Glomerular visceral epithelial cell (primary cell): ENCODE data around the gene GET4.

Experiments used
- DNase-seq: peaks from one replicate; pipeline ENCODE4 v3.0.0-alpha.2; 2016; ENCODE audit errors: extremely low spot score

Gene GET4

DNA sequence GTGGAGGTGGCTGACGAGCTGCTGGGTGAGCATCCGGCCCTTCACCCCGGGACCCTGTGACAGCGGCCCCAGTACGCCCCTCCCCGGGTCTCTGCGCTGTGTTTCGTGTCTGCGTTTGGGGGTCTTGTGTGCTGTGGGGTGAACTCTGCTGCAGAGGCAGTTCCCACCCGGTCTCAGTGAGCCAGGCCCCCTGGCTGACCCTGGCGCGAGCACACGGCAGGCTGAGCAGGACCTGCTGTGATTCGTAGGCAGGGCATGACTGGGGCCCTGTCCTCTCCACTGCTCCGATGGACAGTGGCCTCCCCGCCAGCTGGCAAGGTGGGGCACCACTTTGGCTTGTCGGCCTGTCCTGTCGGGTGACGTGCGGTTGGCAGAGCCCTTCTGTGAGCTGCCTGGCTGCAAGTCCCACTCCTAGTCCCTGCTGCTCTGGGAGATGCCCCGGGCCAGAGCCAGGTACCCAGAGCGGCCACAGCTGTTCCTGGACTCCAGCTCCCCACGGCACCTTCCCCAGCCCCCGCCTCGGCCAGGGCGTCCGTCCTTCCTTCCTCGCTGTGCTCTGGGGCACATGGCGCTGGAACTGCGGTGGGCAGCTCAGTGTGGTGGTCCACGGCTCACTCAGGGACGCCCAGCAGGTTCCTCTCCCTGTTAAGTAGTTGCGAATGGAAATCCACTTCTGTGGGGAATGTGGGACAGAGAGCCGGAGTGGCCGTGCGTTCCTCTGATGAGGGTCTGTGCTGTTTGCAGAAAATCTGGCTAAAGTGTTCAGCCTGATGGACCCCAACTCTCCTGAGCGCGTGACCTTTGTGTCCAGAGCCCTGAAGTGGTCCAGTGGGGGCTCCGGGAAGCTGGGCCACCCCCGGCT lies 10.5 kb downstream of the GET4 start:
- DNase-seq: no peak

DNA sequence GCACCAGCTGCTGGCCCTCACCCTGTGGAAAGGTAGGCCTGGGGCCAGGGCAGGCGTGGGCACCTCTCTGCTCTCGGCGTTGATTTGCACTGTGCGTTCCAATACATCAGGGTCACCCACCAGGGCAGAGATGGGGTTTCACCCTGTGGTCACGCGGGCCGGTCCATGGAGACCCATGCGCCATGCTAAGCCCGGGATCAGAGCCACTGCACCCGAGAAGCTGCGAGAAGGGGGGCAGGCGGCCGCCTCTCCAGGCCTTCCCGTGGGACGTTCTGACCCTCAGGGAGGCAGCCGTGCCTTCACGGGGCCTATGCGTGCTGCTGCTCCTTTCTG lies 11.1 kb downstream of the GET4 start:
- DNase-seq: no peak

GRCh38 chr7:888081-889024 lies 12.0 kb downstream of the GET4 start:
- DNase-seq: no peak

DNA sequence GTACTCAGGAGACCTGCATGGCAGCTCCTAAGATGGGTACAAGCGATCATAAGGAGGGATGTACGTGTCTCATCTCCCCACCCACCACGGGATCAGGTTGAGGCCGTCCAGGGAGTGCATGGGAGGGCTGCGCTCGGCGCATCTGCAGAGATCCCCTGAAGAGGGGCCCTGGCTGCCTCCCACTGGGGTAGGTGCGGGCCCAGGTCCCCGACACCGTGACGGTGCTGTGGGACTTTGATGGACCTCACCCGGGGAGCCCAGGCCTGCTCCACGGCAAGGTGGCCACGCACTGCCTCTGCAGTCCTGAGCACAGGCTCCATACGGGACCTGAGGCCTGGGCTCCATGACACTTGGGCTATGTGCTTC lies 12.7 kb downstream of the GET4 start:
- DNase-seq: no peak

DNA sequence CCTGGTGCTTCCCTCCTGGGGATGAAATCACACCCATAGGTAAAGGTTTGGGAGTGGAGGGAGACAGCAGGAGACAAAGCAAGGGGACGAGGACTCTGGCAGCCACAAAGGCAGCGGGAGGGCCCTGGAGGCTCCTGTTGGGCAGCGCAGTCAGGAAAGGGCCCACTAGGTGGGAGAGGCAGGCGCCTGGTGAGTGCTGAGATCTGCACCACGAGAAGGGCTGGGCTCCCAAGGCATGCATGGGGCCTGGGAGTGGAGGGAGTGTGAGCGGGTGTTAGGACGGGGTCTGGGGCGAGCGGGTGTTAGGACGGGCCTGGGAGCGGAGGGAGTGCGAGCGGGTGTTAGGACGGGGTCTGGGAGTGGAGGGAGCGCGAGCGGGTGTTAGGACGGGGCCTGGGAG lies 13.0 kb downstream of the GET4 start:
- no peak for DNase-seq

GRCh38 chr7:890868-891267 lies 14.5 kb downstream of the GET4 start:
- no peak for DNase-seq

DNA sequence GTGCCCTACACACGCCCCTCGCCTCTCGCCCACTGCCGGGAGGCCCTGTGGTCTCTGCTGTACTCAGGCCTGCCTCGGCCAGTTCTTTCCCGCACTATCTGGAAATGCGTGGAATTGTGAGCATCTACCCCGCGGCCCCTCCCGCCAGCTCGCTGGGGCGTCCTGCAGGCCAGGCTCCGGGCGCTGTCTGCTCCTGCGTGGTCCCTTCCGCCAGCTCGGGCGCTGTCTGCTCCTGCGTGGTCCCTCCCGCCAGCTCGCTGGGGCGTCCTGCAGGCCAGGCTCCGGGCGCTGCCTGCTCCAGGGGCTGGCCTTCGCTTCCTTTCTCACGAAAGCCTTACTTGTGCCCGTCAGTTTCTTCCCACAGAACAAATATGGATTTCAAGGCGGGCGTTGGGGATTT lies 14.9 kb downstream of the GET4 start:
- DNase-seq: no peak

GRCh38 chr7:891805-892204 lies 15.5 kb downstream of the GET4 start:
- DNase-seq: no peak

- no peak for DNase-seq
Observed at GRCh38 chr7:892648-893593, 16.6 kb downstream of the GET4 start.

- DNase-seq: no peak
Observed at GRCh38 chr7:893686-894085, 17.3 kb downstream of the GET4 start.

- no peak for DNase-seq
Observed at GRCh38 chr7:894164-894867, 18.0 kb downstream of the GET4 start.

GRCh38 chr7:894927-895450 lies 18.6 kb downstream of the GET4 start:
- DNase-seq: no peak

DNA sequence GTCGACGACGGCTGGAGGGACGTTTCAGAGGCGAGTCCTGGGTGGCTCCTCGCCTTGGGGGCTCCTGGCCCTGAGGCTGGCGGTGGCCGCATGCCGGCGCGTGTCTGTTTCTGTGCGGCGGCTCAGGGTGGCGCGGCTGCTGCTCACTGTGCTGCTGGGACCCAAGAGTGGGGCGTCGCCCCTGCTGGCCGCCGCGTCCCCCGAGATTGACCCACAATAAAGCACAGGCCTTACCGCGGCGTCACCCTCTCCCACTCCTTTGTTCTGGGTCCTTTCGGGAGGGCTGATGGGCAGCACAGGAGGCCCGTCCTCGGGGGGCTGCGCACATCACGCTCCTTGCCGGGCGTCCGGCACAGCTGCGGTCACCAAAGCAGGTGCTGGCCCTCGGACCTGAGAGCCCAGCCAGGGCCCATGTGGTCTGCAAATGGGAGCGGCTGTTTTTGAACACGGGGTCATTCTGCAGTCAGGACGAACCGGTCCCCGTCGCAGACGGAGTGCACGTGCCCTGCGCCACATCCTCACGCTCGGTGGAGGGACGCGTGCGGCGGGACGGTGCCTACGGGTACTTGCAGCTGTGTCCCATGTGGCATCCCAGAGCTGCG lies 19.2 kb downstream of the GET4 start:
- no peak for DNase-seq

- no peak for DNase-seq
Observed at GRCh38 chr7:896346-897075, 20.2 kb downstream of the GET4 start.

DNA sequence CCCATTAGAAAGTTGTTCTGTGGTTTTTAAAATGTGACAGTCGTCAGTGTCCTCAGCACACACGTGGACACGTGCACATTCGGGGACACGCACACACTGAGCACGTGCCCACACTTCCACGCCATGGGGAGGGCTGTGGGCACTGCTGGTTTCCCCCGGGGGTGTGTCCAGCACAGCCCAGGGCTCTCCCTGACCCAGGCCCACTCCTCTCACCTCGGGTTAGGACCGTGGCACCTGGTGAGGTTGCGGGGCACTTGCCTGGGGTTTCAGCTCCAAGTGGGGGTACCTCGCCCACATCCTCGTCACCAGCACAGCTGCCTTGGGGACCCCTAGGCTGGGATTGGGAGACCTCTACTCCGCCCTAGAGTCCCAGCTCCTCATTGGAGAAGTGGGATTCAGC lies 20.7 kb downstream of the GET4 start:
- DNase-seq: no peak

DNA sequence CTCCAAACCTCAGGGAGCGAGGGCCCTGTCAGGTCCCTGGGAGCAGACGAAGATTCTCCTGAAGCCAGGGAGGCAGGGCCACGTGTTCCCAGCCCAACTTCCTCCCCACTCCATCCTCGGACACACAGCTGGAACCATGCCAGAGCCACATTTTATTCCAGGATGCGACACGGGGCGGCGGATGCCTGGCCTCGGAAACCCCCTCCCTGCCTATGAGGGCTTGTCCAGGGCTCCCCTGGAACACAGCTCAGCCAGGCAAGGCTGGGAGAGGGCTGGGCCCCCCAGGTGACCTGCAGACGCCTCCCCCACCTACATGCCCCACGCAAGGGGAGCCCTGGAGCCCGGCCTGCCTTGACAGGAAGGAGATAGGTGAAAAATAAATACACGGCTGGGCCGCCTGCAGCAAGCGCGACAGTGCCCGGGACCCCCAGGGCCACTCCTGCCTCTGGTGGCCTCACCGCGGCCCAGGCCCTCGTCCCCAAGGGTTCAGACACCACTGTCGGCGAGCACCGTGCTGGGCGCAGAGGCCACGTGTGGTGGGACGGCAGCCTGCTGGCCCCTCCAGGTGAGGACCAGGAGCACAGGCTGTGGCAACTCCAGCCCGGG lies 21.5 kb downstream of the GET4 start:
- DNase-seq: peak; percentile 26

DNA sequence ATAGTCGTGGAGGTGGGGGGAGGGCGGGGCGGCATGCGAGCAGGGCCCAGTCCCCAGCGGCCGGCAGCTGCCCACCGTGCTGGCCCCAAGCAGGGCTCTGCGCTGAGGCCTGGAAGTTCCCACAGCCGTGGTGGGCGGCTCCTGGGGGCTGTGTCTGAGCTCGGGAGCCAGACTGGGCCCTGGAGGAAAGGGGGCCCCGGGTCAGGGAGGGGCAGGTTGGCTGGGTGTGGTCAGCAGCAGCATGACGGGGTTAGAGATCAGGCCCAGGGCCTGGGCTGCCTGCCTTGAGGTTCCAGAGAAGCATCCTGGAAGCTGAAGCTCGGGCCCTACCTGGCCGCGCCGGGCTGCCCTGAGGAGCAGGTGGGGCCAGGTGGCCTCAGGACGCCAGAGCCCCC lies 22.1 kb downstream of the GET4 start:
- no peak for DNase-seq

GRCh38 chr7:898855-899681 lies 22.7 kb downstream of the GET4 start:
- no peak for DNase-seq

- no peak for DNase-seq
Observed at GRCh38 chr7:899806-900205, 23.5 kb downstream of the GET4 start.
